MM.1S (cell line): ENCODE results near the gene PRPSAP2.

Experiments used
- DNase-seq: peaks from one replicate; pipeline ENCODE4 v3.0.0-alpha.2; 2015
- H2AFZ ChIP-seq: fragments of 300-600 bp; sonication (generic); 2 replicates; pipeline ENCODE4 v1.6.0; 2016; ENCODE audit warnings: antibody characterized with exemption, low read length
- H3F3A ChIP-seq: fragments of 300-600 bp; sonication (generic); 2 replicates; pipeline ENCODE4 v1.6.1; 2016; ENCODE audit warnings: mild to moderate bottlenecking, antibody characterized with exemption, low read length, moderate library complexity, mixed read lengths; ENCODE audit not compliant: insufficient read depth
- H3K27ac ChIP-seq: fragments of 300-600 bp; sonication (generic); 2 replicates; pipeline ENCODE4 v1.5.1; 2016; ENCODE audit warnings: mild to moderate bottlenecking, low read length
- H3K27me3 ChIP-seq: fragments of 300-600 bp; sonication (generic); replicated peaks from 2 replicates; pipeline ENCODE4 v1.6.0; 2016; ENCODE audit warnings: low read length; ENCODE audit not compliant: insufficient read depth
- H3K36me3 ChIP-seq: fragments of 300-600 bp; sonication (generic); replicated peaks from 2 replicates; pipeline ENCODE4 v1.6.1; 2016; ENCODE audit warnings: mild to moderate bottlenecking, low read length, mixed read lengths; ENCODE audit not compliant: insufficient read depth
- H3K4me1 ChIP-seq: fragments of 300-600 bp; sonication (generic); 2 replicates; pipeline ENCODE4 v1.6.1; 2016; ENCODE audit warnings: low read length, mixed read lengths
- H3K4me2 ChIP-seq: fragments of 300-600 bp; sonication (generic); 2 replicates; pipeline ENCODE4 v1.6.0; 2016; ENCODE audit warnings: low read depth, low read length
- H3K4me3 ChIP-seq: fragments of 300-600 bp; sonication (generic); 2 replicates; pipeline ENCODE4 v1.5.1; 2016; ENCODE audit warnings: low read length, mixed read lengths
- H3K79me2 ChIP-seq: fragments of 300-600 bp; sonication (generic); 2 replicates; pipeline ENCODE4 v1.6.1; 2016; ENCODE audit warnings: mixed run types, low read length, mixed read lengths
- H3K9ac ChIP-seq: fragments of 300-600 bp; sonication (generic); 2 replicates; pipeline ENCODE4 v1.6.1; 2016; ENCODE audit warnings: low read length, mixed read lengths
- H3K9me2 ChIP-seq: fragments of 300-600 bp; sonication (generic); replicated peaks from 2 replicates; pipeline ENCODE4 v1.6.1; 2016; ENCODE audit warnings: mild to moderate bottlenecking, low read length, mixed read lengths; ENCODE audit not compliant: insufficient read depth
- H3K9me3 ChIP-seq: fragments of 300-600 bp; sonication (generic); replicated peaks from 2 replicates; pipeline ENCODE4 v1.6.1; 2016; ENCODE audit warnings: mild to moderate bottlenecking, low read length, mixed read lengths; ENCODE audit not compliant: insufficient read depth
- H4K20me1 ChIP-seq: fragments of 300-600 bp; sonication (generic); 2 replicates; pipeline ENCODE4 v1.6.1; 2016; ENCODE audit warnings: mild to moderate bottlenecking, low read length, moderate library complexity, mixed read lengths; ENCODE audit not compliant: insufficient read depth
- CTCF ChIP-seq: fragments of 300-600 bp; sonication (generic); IDR thresholded peaks from 2 replicates; pipeline ENCODE4 v1.5.1; 2016; ENCODE audit warnings: antibody characterized with exemption, low read length, mixed read lengths
- EZH2 ChIP-seq: fragments of 300-600 bp; sonication (generic); optimal IDR thresholded peaks from 2 replicates; pipeline ENCODE3; 2017; ENCODE audit warnings: low read depth, mild to moderate bottlenecking, antibody characterized with exemption, low read length, mixed read lengths
- EZH2phosphoT487 ChIP-seq: fragments of 300-600 bp; sonication (generic); IDR thresholded peaks from 2 replicates; pipeline ENCODE4 v1.6.1; 2018; ENCODE audit warnings: antibody characterized with exemption, low read length

The PRPSAP2 gene

GRCh38 chr17:18925187-18925586 is 67.3 kb downstream of the PRPSAP2 start:
- Histone ChIP-seq H3K9me3 (no peaks in the 10 kb centered on the region), H3K27me3 (no peaks in the 10 kb centered on the region), H3F3A (peaks cover 8% of the 10 kb centered on the region; the same call in 1 of the 2 replicates), H3K36me3 (no peaks in the 10 kb centered on the region), H3K4me2 (no peak overlapping the region), H3K79me2 (no peaks in the 10 kb centered on the region), H3K27ac (no peak overlapping the region), H3K4me1 (peaks cover 15% of the 10 kb centered on the region), H3K4me3 (no peak overlapping the region), H3K9ac (no peak overlapping the region), H3K9me2 (no peaks in the 10 kb centered on the region), H2AFZ (no peak overlapping the region), H4K20me1 (no peaks in the 10 kb centered on the region)
- no peak for TF ChIP-seq EZH2
- no peak for TF ChIP-seq CTCF
- TF ChIP-seq EZH2phosphoT487 = no peak
- DNase-seq = no peak

DNA sequence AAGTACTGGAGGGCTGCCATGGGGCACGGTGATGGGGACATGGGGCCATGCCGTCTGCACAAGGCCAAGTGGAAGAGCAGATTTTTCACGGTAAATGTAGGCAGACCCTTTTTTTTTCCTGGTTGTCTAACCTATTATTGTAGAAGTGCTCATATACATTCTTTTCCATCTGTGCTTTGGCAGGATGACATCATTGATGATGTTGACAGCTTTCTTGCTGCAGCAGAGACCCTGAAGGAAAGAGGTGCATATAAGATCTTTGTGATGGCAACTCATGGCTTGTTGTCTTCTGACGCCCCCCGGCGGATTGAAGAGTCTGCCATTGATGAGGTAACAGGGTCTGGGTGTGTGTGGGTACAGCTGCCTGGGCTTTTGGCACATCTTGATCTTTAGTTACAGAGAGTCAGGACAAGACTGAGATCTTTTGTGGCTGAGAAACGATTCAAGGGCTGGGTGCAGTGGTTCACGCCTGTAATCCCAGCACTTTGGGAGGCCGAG is 70.7 kb downstream of the PRPSAP2 start:
- no peak overlapping the region for H3K4me3 ChIP-seq
- H3K9me3 ChIP-seq = no peaks in the 10 kb centered on the region
- H3K9ac ChIP-seq = no peak overlapping the region
- DNase-seq = no peak
- H3K27ac ChIP-seq = no peak overlapping the region
- H3K36me3 ChIP-seq = no peaks in the 10 kb centered on the region
- H4K20me1 ChIP-seq = no peaks in the 10 kb centered on the region
- H3K4me1 ChIP-seq = no peaks in the 10 kb centered on the region
- H3K27me3 ChIP-seq = no peaks in the 10 kb centered on the region
- H2AFZ ChIP-seq = no peak overlapping the region
- TF ChIP-seq EZH2phosphoT487 (no peak), EZH2 (no peak), CTCF (no peak)
- H3F3A ChIP-seq = no peaks in the 10 kb centered on the region
- no peaks in the 10 kb centered on the region for H3K79me2 ChIP-seq
- H3K9me2 ChIP-seq = no peaks in the 10 kb centered on the region
- no peak overlapping the region for H3K4me2 ChIP-seq

DNA sequence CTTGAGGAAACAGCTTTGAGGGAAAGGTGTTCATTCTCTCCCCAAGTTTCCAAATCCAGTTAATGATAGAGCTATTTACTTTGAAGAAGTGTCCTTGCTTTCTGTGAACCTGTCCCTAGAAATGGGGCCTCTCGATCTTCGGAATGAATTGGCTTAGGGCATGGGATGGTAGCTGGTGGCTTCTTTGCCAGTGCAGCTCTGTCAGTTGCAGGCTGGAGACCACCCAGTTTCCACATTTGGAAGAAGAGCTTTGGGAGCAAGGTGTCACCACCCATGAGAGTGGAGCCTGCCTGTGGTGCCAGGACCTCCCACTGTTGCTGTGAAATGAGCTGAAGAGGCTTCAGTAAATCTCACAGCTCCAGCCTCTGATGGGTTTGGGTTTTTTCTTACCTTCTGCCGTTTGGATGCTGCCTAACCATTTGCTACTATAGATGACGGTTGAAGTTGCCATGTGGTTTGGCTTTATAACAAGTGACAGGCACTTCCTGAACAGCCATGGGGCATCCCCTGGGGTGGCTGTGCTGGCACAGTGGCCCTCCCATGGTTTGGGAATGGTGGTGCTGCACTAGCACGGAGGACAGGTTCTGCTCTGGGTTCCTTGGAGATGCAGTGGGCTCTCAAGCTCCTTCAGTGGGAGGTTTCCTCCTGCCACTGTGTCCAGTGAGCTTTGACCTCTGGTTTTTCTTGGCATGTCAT is 74.6 kb downstream of the PRPSAP2 start:
- no peak overlapping the region for H3K9ac ChIP-seq
- no peak for TF ChIP-seq EZH2phosphoT487
- no peak for TF ChIP-seq CTCF
- TF ChIP-seq EZH2 = no peak
- no peaks in the 10 kb centered on the region for H3K4me1 ChIP-seq
- no peak overlapping the region for H3K4me3 ChIP-seq
- no peaks in the 10 kb centered on the region for H3K9me2 ChIP-seq
- H3F3A ChIP-seq = no peaks in the 10 kb centered on the region
- no peak overlapping the region for H3K4me2 ChIP-seq
- no peaks in the 10 kb centered on the region for H3K36me3 ChIP-seq
- no peak overlapping the region for H3K27ac ChIP-seq
- H3K79me2 ChIP-seq = no peaks in the 10 kb centered on the region
- DNase-seq = no peak
- H4K20me1 ChIP-seq = no peaks in the 10 kb centered on the region
- no peaks in the 10 kb centered on the region for H3K27me3 ChIP-seq
- H3K9me3 ChIP-seq = no peaks in the 10 kb centered on the region
- H2AFZ ChIP-seq = no peak overlapping the region
